ENCODE data around the gene NFYB. TPM values are rescaled to one million over a fixed set of nuclear protein-coding genes. Genes with fewer than 3 reads are reported as not detected.

Gene NFYB
- total and polyA plus RNA-seq, 4 donors, result 15.5 to 33.0 (median 24.5) TPM

GRCh38 chr12:104143002-104143401, 5.0 kb upstream of the NFYB start:
- ATAC-seq (ENCODE audit: insufficient read depth, low FRiP score), result no peak
- H3K4me3 ChIP-seq, result no peak overlapping the region
- no peak overlapping the region for H3K27ac ChIP-seq (ENCODE audit: low read depth in 1 of 2, low read length in 1 of 2)
- no peak for DNase-seq
- TF ChIP-seq CTCF (IDR thresholded peaks at IDR 0.05; ENCODE audit: control extremely low read depth, extremely low read depth), result no peak
- H3K9ac ChIP-seq (ENCODE audit: insufficient read depth in 1 of 2, low read length in 2 of 2), result no peak overlapping the region
- H3K4me1 ChIP-seq (ENCODE audit: control insufficient read depth in 5 of 5, insufficient read depth in 5 of 5, low read length in 5 of 5), result peaks cover 0 to 8% (median 6%) of the 10 kb centered on the region in 5 donors
- no peaks in the 10 kb centered on the region for H3K9me3 ChIP-seq (ENCODE audit: control insufficient read depth in 4 of 4, insufficient read depth in 3 of 4, low read length in 3 of 4)
- no peaks in the 10 kb centered on the region for H3K36me3 ChIP-seq (ENCODE audit: control insufficient read depth in 4 of 4, insufficient read depth in 4 of 4, low read length in 4 of 4)
- H3K27me3 ChIP-seq (ENCODE audit: control insufficient read depth in 3 of 3, insufficient read depth in 3 of 3, low read length in 2 of 3), result no peaks in the 10 kb centered on the region

- H3K4me1 ChIP-seq (ENCODE audit: control insufficient read depth in 5 of 5, insufficient read depth in 5 of 5, low read length in 5 of 5), result peaks cover 0 to 8% (median 6%) of the 10 kb centered on the region in 5 donors
- ATAC-seq (ENCODE audit: insufficient read depth, low FRiP score), result no peak
- 86 to 91% methylated on average over 2 of the region's 2 CpGs for WGBS, 2 donors
Observed at GRCh38 chr12:104142543-104142942, 4.5 kb upstream of the NFYB start.

GRCh38 chr12:104138797-104139152, 765 bp upstream of the NFYB start:
- Histone ChIP-seq H3K4me1 (ENCODE audit: control insufficient read depth in 5 of 5, insufficient read depth in 5 of 5, low read length in 5 of 5) (peaks cover 0 to 19% (median 6%) of the 10 kb centered on the region in 5 donors), H3K9me3 (ENCODE audit: control insufficient read depth in 4 of 4, insufficient read depth in 3 of 4, low read length in 3 of 4) (no peaks in the 10 kb centered on the region), H3K9ac (ENCODE audit: insufficient read depth in 1 of 2, low read length in 2 of 2) (peak overlapping the region; percentile 32 to 71), H3K36me3 (ENCODE audit: control insufficient read depth in 4 of 4, insufficient read depth in 4 of 4, low read length in 4 of 4) (peaks cover 0 to 6% (median 0%) of the 10 kb centered on the region in 4 donors), H3K27me3 (ENCODE audit: control insufficient read depth in 3 of 3, insufficient read depth in 3 of 3, low read length in 2 of 3) (no peaks in the 10 kb centered on the region), H3K4me3 (no peak overlapping the region), H3K27ac (ENCODE audit: low read depth in 1 of 2, low read length in 1 of 2) (peak overlapping the region in 1 of 2 donors; percentile 79)
- WGBS, 2 donors, result 86 to 88% methylated on average over 7 of the region's 7 CpGs
- no peak for TF ChIP-seq CTCF (IDR thresholded peaks at IDR 0.05; ENCODE audit: control extremely low read depth, extremely low read depth)
- DNase-seq (peak in 2 of 3 donors; percentile 55 to 58), ATAC-seq (ENCODE audit: insufficient read depth, low FRiP score) (no peak)

More at GRCh38 chr12:104142543-104142942, 4.5 kb upstream of the NFYB start:
- no peak overlapping the region for H3K9ac ChIP-seq (ENCODE audit: insufficient read depth in 1 of 2, low read length in 2 of 2)
- no peaks in the 10 kb centered on the region for H3K27me3 ChIP-seq (ENCODE audit: control insufficient read depth in 3 of 3, insufficient read depth in 3 of 3, low read length in 2 of 3)
- no peak for TF ChIP-seq CTCF (IDR thresholded peaks at IDR 0.05; ENCODE audit: control extremely low read depth, extremely low read depth)
- no peaks in the 10 kb centered on the region for H3K9me3 ChIP-seq (ENCODE audit: control insufficient read depth in 4 of 4, insufficient read depth in 3 of 4, low read length in 3 of 4)
- H3K36me3 ChIP-seq (ENCODE audit: control insufficient read depth in 4 of 4, insufficient read depth in 4 of 4, low read length in 4 of 4), result no peaks in the 10 kb centered on the region
- H3K4me3 ChIP-seq, result no peak overlapping the region
- H3K27ac ChIP-seq (ENCODE audit: low read depth in 1 of 2, low read length in 1 of 2), result no peak overlapping the region
- DNase-seq, result no peak
